K562 (cell line): ENCODE data around the gene TTLL11.

Experiments used
- CBX5 ChIP-seq: IDR thresholded peaks from 2 replicates; pipeline ENCODE4 v1.6.1; 2014; ENCODE audit warnings: low read depth, borderline replicate concordance
- ELF4 ChIP-seq: fragments of 450-650 bp; formaldehyde crosslinking; IDR thresholded peaks from 2 replicates; pipeline ENCODE4 v1.4.0; 2022; ENCODE audit warnings: missing genetic modification characterization
- MED1 ChIP-seq: sonication (generic); formaldehyde crosslinking; IDR thresholded peaks from 2 replicates; pipeline ENCODE4 v1.8.1; 2023; ENCODE audit warnings: missing genetic modification reagents, borderline replicate concordance
- MTA1 ChIP-seq: fragments of 450-650 bp; IDR thresholded peaks from 2 replicates; pipeline ENCODE4 v1.6.1; 2017; ENCODE audit warnings: borderline replicate concordance
- NFYB ChIP-seq: IDR thresholded peaks from 2 replicates; pipeline ENCODE4 v1.6.1; 2011; ENCODE audit warnings: mild to moderate bottlenecking, moderate library complexity; ENCODE audit not compliant: insufficient read length; ENCODE audit errors: extremely low read depth
- SP1 ChIP-seq: sonication (generic); formaldehyde crosslinking; IDR thresholded peaks from 2 replicates; pipeline ENCODE4 v1.8.1; 2022; ENCODE audit warnings: mild to moderate bottlenecking, missing genetic modification reagents
- SRF ChIP-seq, 2 experiments: fragments of 250-450, 450-650 bp in 1 of 2; sonication (Bioruptor Pico) in 1 of 2; sonication (generic) in 1 of 2; formaldehyde crosslinking; IDR thresholded peaks; 2 replicates each; pipeline versions ENCODE4 v1.5.0 to v1.5.1; 2020 to 2022; ENCODE audit warnings: mild to moderate bottlenecking in 1 of 2, missing genetic modification reagents in 1 of 2
- TAF1 ChIP-seq: IDR thresholded peaks from 2 replicates; pipeline ENCODE4 v1.6.1; 2011; ENCODE audit warnings: mild to moderate bottlenecking, low read length, moderate library complexity; ENCODE audit not compliant: insufficient read depth, control insufficient read depth, severe bottlenecking; ENCODE audit errors: extremely low read depth
- ZSCAN29 ChIP-seq: fragments of 450-650 bp; IDR thresholded peaks from 2 replicates; pipeline ENCODE4 v1.6.1; 2017
- TF ChIP-seq, protein P1 (sequence below), 2 experiments: fragments of 450-650 bp; conservative IDR thresholded peaks; 2 replicates each; pipeline ENCODE4 v1.6.1; 2017; ENCODE audit warnings: mild to moderate bottlenecking in 2 of 2, moderate library complexity in 2 of 2
- TF ChIP-seq, protein P2 (sequence below), 3 experiments: IDR thresholded peaks in 2 of 3; conservative IDR thresholded peaks in 1 of 3; 2 replicates each; pipeline ENCODE4 v1.5.1; 2011 to 2012; ENCODE audit warnings: low read length in 3 of 3, mild to moderate bottlenecking in 3 of 3, control low read depth in 2 of 3, improper control_type of control experiment in 1 of 3, inconsistent platforms in 1 of 3, low read depth in 1 of 3, mixed read lengths in 1 of 3, moderate library complexity in 1 of 3; ENCODE audit not compliant: insufficient read depth in 2 of 3
- TF ChIP-seq, protein P3 (sequence below): fragments of 450-650 bp; formaldehyde crosslinking; IDR thresholded peaks from 2 replicates; pipeline ENCODE4 v1.4.0; 2022; ENCODE audit warnings: missing genetic modification characterization

DNA sequence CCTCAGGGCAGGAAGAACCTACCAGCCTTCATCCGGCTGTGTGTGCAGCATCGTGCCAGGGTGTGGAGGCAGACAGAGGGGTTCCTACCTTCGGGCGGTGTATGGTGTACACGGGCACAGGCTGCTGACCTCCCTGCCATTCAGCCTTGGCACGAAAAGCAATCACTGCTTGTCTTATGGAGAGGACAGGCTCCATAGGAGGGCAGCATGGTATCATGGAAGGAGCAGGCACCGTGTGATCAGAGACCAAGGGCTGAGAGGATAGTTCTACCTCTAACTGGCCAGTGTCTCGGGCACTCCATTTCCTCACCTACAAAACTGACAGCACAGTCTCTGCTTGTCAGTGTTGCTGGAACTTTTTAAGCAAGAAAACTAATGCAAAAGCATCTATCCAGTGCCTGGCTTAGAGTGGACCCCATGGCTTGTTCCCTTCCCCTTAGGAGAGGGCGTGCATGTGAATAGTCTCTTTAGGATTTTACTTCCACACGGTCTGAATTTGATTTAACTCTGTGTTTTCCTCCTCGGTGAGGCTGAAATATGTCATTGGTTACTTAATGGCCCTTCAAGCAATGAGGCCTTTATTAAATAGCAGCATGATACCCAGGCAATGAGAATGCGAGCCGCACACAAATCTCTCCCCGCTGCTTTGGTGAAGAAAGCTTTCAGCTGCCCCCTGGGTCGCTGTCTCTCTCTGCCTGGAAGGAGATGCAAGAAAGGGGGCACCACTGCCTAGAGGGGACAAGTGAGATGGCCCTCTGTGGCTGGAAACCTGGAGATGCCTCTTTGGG is 22.2 kb downstream of the TTLL11 start:
- TF ChIP-seq TAF1 (no peak), MTA1 (no peak), ZSCAN29 (no peak), MED1 (CRISPR knock-in tag) (no peak), CBX5 (no peak), SP1 (no peak), ELF4 (CRISPR knock-in tag) (no peak), SRF (CRISPR knock-in tag; IDR thresholded peaks at IDR 0.05) (no peak), NFYB (no peak)
- TF ChIP-seq, protein P1, sequence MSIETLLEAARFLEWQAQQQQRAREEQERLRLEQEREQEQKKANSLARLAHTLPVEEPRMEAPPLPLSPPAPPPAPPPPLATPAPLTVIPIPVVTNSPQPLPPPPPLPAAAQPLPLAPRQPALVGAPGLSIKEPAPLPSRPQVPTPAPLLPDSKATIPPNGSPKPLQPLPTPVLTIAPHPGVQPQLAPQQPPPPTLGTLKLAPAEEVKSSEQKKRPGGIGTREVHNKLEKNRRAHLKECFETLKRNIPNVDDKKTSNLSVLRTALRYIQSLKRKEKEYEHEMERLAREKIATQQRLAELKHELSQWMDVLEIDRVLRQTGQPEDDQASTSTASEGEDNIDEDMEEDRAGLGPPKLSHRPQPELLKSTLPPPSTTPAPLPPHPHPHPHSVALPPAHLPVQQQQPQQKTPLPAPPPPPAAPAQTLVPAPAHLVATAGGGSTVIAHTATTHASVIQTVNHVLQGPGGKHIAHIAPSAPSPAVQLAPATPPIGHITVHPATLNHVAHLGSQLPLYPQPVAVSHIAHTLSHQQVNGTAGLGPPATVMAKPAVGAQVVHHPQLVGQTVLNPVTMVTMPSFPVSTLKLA (conservative IDR thresholded peaks at IDR 0.05) = no peak
- TF ChIP-seq, protein P2, sequence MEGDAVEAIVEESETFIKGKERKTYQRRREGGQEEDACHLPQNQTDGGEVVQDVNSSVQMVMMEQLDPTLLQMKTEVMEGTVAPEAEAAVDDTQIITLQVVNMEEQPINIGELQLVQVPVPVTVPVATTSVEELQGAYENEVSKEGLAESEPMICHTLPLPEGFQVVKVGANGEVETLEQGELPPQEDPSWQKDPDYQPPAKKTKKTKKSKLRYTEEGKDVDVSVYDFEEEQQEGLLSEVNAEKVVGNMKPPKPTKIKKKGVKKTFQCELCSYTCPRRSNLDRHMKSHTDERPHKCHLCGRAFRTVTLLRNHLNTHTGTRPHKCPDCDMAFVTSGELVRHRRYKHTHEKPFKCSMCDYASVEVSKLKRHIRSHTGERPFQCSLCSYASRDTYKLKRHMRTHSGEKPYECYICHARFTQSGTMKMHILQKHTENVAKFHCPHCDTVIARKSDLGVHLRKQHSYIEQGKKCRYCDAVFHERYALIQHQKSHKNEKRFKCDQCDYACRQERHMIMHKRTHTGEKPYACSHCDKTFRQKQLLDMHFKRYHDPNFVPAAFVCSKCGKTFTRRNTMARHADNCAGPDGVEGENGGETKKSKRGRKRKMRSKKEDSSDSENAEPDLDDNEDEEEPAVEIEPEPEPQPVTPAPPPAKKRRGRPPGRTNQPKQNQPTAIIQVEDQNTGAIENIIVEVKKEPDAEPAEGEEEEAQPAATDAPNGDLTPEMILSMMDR (IDR thresholded peaks at IDR 0.05 in 2 of 3, conservative IDR thresholded peaks at IDR 0.05 in 1 of 3; ENCODE audit: insufficient read depth in 2 of 3, low read depth in 1 of 3, low read length in 3 of 3) = no peak
- TF ChIP-seq, protein P3, sequence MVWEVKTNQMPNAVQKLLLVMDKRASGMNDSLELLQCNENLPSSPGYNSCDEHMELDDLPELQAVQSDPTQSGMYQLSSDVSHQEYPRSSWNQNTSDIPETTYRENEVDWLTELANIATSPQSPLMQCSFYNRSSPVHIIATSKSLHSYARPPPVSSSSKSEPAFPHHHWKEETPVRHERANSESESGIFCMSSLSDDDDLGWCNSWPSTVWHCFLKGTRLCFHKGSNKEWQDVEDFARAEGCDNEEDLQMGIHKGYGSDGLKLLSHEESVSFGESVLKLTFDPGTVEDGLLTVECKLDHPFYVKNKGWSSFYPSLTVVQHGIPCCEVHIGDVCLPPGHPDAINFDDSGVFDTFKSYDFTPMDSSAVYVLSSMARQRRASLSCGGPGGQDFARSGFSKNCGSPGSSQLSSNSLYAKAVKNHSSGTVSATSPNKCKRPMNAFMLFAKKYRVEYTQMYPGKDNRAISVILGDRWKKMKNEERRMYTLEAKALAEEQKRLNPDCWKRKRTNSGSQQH (CRISPR knock-in tag) = no peak
